ENCODE results near the gene DSE.

Gene DSE

DNA sequence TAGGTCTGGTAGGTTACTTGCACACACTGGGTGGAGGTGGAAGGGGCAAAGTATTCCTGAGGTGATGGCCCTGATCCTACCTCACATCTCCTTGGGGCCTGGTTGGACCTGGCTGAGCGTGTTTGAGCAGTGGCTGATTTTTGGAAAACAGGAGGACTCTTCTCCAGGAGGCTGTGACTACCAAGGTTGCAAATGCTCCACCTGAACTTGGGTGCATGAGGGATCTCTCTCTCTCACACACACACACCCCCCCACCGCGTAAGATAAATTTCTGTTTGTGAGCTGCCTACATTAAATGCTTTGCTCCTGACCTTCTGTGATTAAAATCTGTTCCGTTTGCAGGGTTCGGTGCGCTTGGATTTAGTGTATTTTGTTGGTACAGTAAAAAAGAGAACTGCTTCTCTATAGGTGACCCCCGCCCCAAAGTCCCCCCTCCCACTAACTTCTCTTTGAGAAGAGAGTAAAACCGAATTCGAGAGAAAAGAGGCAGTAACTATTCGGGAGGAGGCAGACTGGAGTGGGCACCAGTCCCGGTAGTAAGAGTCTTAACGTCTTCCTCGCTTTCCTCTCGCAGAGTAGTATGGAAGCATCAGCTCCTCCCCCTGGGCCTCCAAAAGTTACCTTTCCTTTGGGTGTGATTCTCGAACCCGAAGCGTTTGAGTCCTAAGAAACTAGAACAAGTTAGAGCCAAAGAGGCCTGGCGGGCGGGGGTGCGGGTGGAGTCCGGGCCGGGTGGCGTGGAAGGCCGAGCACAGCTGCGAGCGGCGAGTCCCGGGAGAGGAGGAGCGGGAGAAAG, 585 bp upstream of the DSE start:
- in situ Hi-C loops (cut with HindIII; ENCODE audit: low sequenced_read_pairs) = no loop called here
- H3K4me3 ChIP-seq (ENCODE audit: low read depth, low read length) = peak overlapping the region; percentile 61
- TF ChIP-seq, protein P1, sequence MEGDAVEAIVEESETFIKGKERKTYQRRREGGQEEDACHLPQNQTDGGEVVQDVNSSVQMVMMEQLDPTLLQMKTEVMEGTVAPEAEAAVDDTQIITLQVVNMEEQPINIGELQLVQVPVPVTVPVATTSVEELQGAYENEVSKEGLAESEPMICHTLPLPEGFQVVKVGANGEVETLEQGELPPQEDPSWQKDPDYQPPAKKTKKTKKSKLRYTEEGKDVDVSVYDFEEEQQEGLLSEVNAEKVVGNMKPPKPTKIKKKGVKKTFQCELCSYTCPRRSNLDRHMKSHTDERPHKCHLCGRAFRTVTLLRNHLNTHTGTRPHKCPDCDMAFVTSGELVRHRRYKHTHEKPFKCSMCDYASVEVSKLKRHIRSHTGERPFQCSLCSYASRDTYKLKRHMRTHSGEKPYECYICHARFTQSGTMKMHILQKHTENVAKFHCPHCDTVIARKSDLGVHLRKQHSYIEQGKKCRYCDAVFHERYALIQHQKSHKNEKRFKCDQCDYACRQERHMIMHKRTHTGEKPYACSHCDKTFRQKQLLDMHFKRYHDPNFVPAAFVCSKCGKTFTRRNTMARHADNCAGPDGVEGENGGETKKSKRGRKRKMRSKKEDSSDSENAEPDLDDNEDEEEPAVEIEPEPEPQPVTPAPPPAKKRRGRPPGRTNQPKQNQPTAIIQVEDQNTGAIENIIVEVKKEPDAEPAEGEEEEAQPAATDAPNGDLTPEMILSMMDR (IDR thresholded peaks at IDR 0.05; ENCODE audit: low read depth, low read length) = no peak
- DNase-seq (ENCODE audit: low read depth, low spot score) = peak; percentile 83

DNA sequence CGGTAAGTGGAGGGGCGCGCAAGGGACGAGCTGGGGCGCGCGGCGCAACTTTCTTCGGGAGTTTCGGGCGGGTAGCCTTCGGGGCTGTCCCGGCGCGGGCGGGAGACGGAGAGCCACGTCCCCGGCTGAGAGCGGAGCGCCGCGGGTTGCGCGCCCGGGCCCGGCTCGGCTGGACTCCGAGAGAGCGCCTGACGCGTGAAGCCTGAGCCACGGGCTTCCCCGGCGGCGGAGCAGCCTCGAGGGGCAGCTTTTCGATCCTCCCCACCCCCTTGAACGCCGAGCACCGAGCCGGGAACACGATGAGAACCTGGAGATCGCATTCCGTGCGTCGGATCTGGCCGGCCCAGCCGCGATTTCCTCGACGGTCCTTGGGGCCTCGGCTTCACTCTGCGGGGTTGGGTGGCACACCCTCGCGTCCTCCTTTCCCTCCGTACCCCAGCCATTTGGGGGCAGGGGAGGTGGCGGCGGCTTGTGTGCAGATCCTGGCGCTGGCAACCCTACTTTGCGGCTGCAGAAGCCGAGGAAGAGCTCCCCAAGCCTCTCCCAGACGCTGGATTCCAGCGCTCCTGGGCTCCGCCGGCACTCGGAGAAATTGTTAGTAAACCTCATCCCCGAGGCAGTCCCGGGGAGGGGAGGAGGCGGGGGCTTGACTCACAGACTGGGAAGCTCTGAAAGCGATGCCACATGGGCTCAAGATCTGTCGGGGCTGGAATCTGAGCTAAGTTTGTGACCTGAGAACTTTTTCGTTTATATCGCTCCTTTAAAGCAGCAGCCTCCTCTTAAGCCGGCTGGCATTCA, 572 bp downstream of the DSE start:
- peak; percentile 94 for DNase-seq (ENCODE audit: low read depth, low spot score)
- in situ Hi-C loops (cut with HindIII; ENCODE audit: low sequenced_read_pairs) = no loop called here
- TF ChIP-seq, protein P1 (IDR thresholded peaks at IDR 0.05; ENCODE audit: low read depth, low read length) = no peak
- peak overlapping the region; percentile 61 for H3K4me3 ChIP-seq (ENCODE audit: low read depth, low read length)

GRCh38 chr6:116371918-116372209, 1.1 kb downstream of the DSE start:
- TF ChIP-seq, protein P1 (IDR thresholded peaks at IDR 0.05; ENCODE audit: low read depth, low read length) = no peak
- in situ Hi-C loops (cut with HindIII; ENCODE audit: low sequenced_read_pairs) = no loop called here
- no peak for DNase-seq (ENCODE audit: low read depth, low spot score)
- H3K4me3 ChIP-seq (ENCODE audit: low read depth, low read length) = peak overlapping the region; percentile 61

- in situ Hi-C loops (cut with HindIII; ENCODE audit: low sequenced_read_pairs) = no loop called here
- DNase-seq (ENCODE audit: low read depth, low spot score) = no peak
- TF ChIP-seq, protein P1 (IDR thresholded peaks at IDR 0.05; ENCODE audit: low read depth, low read length) = no peak
- no peak overlapping the region for H3K4me3 ChIP-seq (ENCODE audit: low read depth, low read length)
These were observed 2.6 kb downstream of the DSE start for GRCh38 chr6:116373300-116373699.

- no peak overlapping the region for H3K4me3 ChIP-seq (ENCODE audit: low read depth, low read length)
- no peak for DNase-seq (ENCODE audit: low read depth, low spot score)
- in situ Hi-C loops (cut with HindIII; ENCODE audit: low sequenced_read_pairs) = no loop called here
- TF ChIP-seq, protein P1 (IDR thresholded peaks at IDR 0.05; ENCODE audit: low read depth, low read length) = no peak
These were observed 3.2 kb downstream of the DSE start for GRCh38 chr6:116373940-116374339.

DNA sequence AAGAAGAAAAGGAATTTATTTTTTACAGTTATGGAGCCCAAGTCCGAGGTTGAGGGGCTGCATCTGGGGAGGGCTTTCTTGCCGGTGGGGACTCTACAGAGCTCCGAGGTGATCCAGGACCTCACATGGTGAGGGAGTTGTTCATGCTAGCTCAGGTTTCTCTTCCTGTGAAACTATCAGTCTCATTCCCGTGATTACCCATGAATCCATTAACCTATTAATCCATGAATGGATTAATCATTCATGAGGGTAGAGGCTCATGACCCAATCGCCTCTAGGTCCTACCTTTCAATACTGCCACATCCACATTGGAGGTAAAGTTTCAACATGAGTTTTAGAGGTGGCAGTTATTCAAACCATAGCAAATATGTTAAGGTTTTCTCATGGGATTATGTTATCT, 3.8 kb downstream of the DSE start:
- H3K4me3 ChIP-seq (ENCODE audit: low read depth, low read length) = no peak overlapping the region
- in situ Hi-C loops (cut with HindIII; ENCODE audit: low sequenced_read_pairs) = no loop called here
- DNase-seq (ENCODE audit: low read depth, low spot score) = no peak
- TF ChIP-seq, protein P1 (IDR thresholded peaks at IDR 0.05; ENCODE audit: low read depth, low read length) = no peak
